Measurements from ENCODE around the gene EVC2.

DNA sequence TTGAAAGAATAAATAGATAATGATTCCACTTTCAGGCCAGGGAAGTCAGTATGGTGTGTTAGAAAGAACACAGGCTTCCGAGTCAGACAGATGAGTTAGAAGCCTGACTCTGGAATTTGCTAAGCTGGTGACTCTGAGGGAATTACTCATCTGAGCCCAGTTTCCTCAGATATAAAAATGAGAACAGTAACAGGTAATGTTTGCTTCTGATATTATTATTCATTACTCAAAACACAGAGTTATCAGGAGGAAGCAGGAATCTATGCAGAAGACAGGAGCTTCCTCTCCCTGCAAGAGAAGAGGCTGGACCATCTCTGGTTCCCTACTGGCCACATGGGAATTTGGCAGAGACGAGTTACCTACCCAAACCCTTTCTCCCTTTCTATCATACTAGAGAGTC, 163.1 kb downstream of the EVC2 start:
- TF ChIP-seq POLR2A (IDR thresholded peaks at IDR 0.05), result no peak
- TF ChIP-seq POLR2AphosphoS5 (IDR thresholded peaks at IDR 0.05), result no peak
